GM23338 (cell line): ENCODE data around the gene OR5K3. TPM values are rescaled to one million over a fixed set of nuclear protein-coding genes. Genes with fewer than 3 reads are reported as not detected.

ENCODE experiments used
- ATAC-seq: fragments of 200-7000 bp; cut with Tn5 transposase; 3 replicates; pipeline ENCODE4 v1.9.1; 2020
- DNase-seq: peaks from one replicate; pipeline ENCODE4 v3.0.0-alpha.2; 2015; ENCODE audit warnings: low spot score
- H2AFZ ChIP-seq: fragments of 200-600 bp; sonication (generic); 2 replicates; pipeline ENCODE4 v1.8.0; 2016; ENCODE audit warnings: antibody characterized with exemption, mild to moderate bottlenecking, moderate library complexity
- H3F3A ChIP-seq: fragments of 200-600 bp; sonication (generic); replicated peaks from 2 replicates; pipeline ENCODE4 v1.8.0; 2017; ENCODE audit warnings: antibody characterized with exemption, mixed run types, low read depth
- H3K27ac ChIP-seq: fragments of 200-600 bp; sonication (generic); 2 replicates; pipeline ENCODE4 v1.6.1; 2016; ENCODE audit warnings: low read depth
- H3K27me3 ChIP-seq: fragments of 200-600 bp; sonication (generic); 2 replicates; pipeline ENCODE4 v1.8.0; 2016; ENCODE audit warnings: mild to moderate bottlenecking, mixed run types, moderate library complexity; ENCODE audit not compliant: insufficient read depth
- H3K36me3 ChIP-seq: fragments of 200-600 bp; sonication (generic); 2 replicates; pipeline ENCODE4 v1.8.0; 2016; ENCODE audit warnings: mild to moderate bottlenecking; ENCODE audit not compliant: insufficient read depth
- H3K4me1 ChIP-seq: fragments of 200-600 bp; sonication (generic); 2 replicates; pipeline ENCODE4 v1.8.0; 2016; ENCODE audit warnings: mild to moderate bottlenecking, moderate library complexity; ENCODE audit not compliant: insufficient read depth
- H3K4me2 ChIP-seq: fragments of 200-600 bp; sonication (generic); 2 replicates; pipeline ENCODE4 v1.7.1; 2017; ENCODE audit warnings: mixed run types
- H3K4me3 ChIP-seq: fragments of 200-600 bp; sonication (generic); 2 replicates; pipeline ENCODE4 v1.6.1; 2016; ENCODE audit warnings: mixed run types
- H3K79me2 ChIP-seq: fragments of 200-600 bp; sonication (generic); replicated peaks from 2 replicates; pipeline ENCODE4 v1.8.0; 2017; ENCODE audit warnings: mild to moderate bottlenecking; ENCODE audit not compliant: insufficient read depth
- H3K9me2 ChIP-seq: fragments of 200-600 bp; sonication (generic); 2 replicates; pipeline ENCODE4 v1.8.0; 2017; ENCODE audit not compliant: insufficient read depth
- H4K20me1 ChIP-seq: fragments of 200-600 bp; sonication (generic); replicated peaks from 2 replicates; pipeline ENCODE4 v1.8.0; 2017; ENCODE audit warnings: mild to moderate bottlenecking; ENCODE audit not compliant: insufficient read depth
- H3K27ac Mint-ChIP-seq: 2 replicates; pipeline ENCODE4 v1.8.0; 2020; ENCODE audit warnings: inconsistent platforms, mild to moderate bottlenecking, moderate library complexity, mixed read lengths
- H3K27me3 Mint-ChIP-seq: 3 replicates; pipeline ENCODE4 v1.8.0; 2022; ENCODE audit warnings: low read depth, mild to moderate bottlenecking, moderate library complexity, mixed read lengths, inconsistent platforms; ENCODE audit not compliant: insufficient read depth, poor library complexity
- H3K36me3 Mint-ChIP-seq: 3 replicates; pipeline ENCODE4 v1.8.0; 2021; ENCODE audit warnings: low read depth, mild to moderate bottlenecking, inconsistent platforms, moderate library complexity, mixed read lengths
- H3K4me1 Mint-ChIP-seq: 3 replicates; pipeline ENCODE4 v1.8.0; 2020; ENCODE audit warnings: mild to moderate bottlenecking, inconsistent platforms, mixed read lengths
- H3K4me3 Mint-ChIP-seq: 3 replicates; pipeline ENCODE4 v1.8.0; 2021; ENCODE audit warnings: moderate library complexity, mild to moderate bottlenecking, inconsistent platforms, mixed read lengths
- H3K9me3 Mint-ChIP-seq: 3 replicates; pipeline ENCODE4 v1.8.0; 2020; ENCODE audit warnings: moderate library complexity, mild to moderate bottlenecking, inconsistent platforms, mixed read lengths
- CTCF ChIP-seq, 2 experiments: fragments of 200-600 bp in 1 of 2; sonication (generic) in 1 of 2; conservative IDR thresholded peaks; 2 replicates each; pipeline versions ENCODE4 v1.5.1 to v1.6.1; 2016 to 2017; ENCODE audit warnings: antibody characterized with exemption in 2 of 2, low read depth in 2 of 2, mild to moderate bottlenecking in 2 of 2, moderate library complexity in 1 of 2
- JUNB ChIP-seq: IDR thresholded peaks from one replicate; pipeline ENCODE4 v1.6.1; 2016; ENCODE audit warnings: antibody characterized with exemption; ENCODE audit not compliant: unreplicated experiment
- POLR2AphosphoS5 ChIP-seq: IDR thresholded peaks from 2 replicates; pipeline ENCODE4 v1.6.1; 2016; ENCODE audit warnings: antibody characterized with exemption, low read depth
- REST ChIP-seq: IDR thresholded peaks from one replicate; pipeline ENCODE4 v1.6.1; 2018; ENCODE audit warnings: antibody characterized with exemption; ENCODE audit not compliant: unreplicated experiment
- ZNF114 ChIP-seq: fragments of 250-450 bp; sonication (Bioruptor Pico); IDR thresholded peaks from 2 replicates; pipeline ENCODE4 v1.5.0; 2020; ENCODE audit warnings: mild to moderate bottlenecking, moderate library complexity
- ZNF331 ChIP-seq: fragments of 250-450 bp; sonication (Bioruptor Pico); IDR thresholded peaks from 2 replicates; pipeline ENCODE4 v1.5.0; 2020; ENCODE audit warnings: low read depth, mild to moderate bottlenecking, moderate library complexity
- ZNF462 ChIP-seq: fragments of 250-450 bp; sonication (Bioruptor Pico); IDR thresholded peaks from 2 replicates; pipeline ENCODE4 v1.5.0; 2020; ENCODE audit warnings: mild to moderate bottlenecking, moderate library complexity
- long read RNA-seq: library from polyadenylated mRNA; unstranded; transcript quantifications from one replicate; pipeline ENCODE4 v2.0.0, GENCODE V29; 2020; ENCODE audit not compliant: unreplicated experiment
- polyA plus RNA-seq: library from polyadenylated mRNA; unstranded; fragments of >200 nt; fragmentation: Nextera tagmentation; extraction: Ambion mirVana; gene quantifications from 2 replicates; pipeline ENCODE4 v1.2.1, GENCODE V29; 2016
- total RNA-seq: library from RNA; depleted of rRNA; stranded (reverse); fragments of >200 nt; shearing (Covaris generic); gene quantifications from 2 replicates; pipeline ENCODE4 v1.2.3, GENCODE V29; 2014; rRNA removed

The OR5K3 gene
- total RNA-seq = not detected in 2 replicates
- not detected in 2 replicates for polyA plus RNA-seq
- long read RNA-seq = 0 reads

GRCh38 chr3:98390366-98390765, at the start of gene OR5K3:
TSS of gene OR5K3 (plus strand) at chr3:98390666. CDS start at chr3:98390666, 0 bp downstream.
- Mint-ChIP-seq H3K9me3 (no peaks in the 10 kb centered on the region), H3K36me3 (no peaks in the 10 kb centered on the region), H3K27me3 (no peaks in the 10 kb centered on the region), H3K4me1 (no peaks in the 10 kb centered on the region), H3K4me3 (no peak within 1 kb of the TSS), H3K27ac (no peak within 1 kb of the TSS)
- Histone ChIP-seq H4K20me1 (no peaks in the 10 kb centered on the region), H3F3A (no peaks in the 10 kb centered on the region), H3K4me2 (no peak within 1 kb of the TSS), H3K27ac (no peak within 1 kb of the TSS), H3K27me3 (no peaks in the 10 kb centered on the region), H3K4me3 (no peak within 1 kb of the TSS), H3K79me2 (no peaks in the 10 kb centered on the region), H2AFZ (no peak within 1 kb of the TSS), H3K9me2 (no peaks in the 10 kb centered on the region), H3K36me3 (no peaks in the 10 kb centered on the region), H3K4me1 (no peaks in the 10 kb centered on the region)
- ATAC-seq = no peak
- DNase-seq = no peak
- no peak for TF ChIP-seq REST
- no peak for TF ChIP-seq ZNF331
- TF ChIP-seq ZNF114 (CRISPR knock-in tag) = no peak
- no peak for TF ChIP-seq ZNF462 (CRISPR knock-in tag)
- no peak for TF ChIP-seq POLR2AphosphoS5
- no peak for TF ChIP-seq CTCF (conservative IDR thresholded peaks at IDR 0.05; ENCODE audit: low read depth in 2 of 2)
- TF ChIP-seq JUNB = no peak
